HG02763 (cell line): ENCODE data around the gene L3MBTL4.

Experiments used
- ATAC-seq: cut with Tn5 transposase; IDR thresholded peaks from one replicate; pipeline ENCODE4 v1.9.1; 2021; ENCODE audit warnings: mild to moderate bottlenecking, moderate library complexity; ENCODE audit not compliant: unreplicated experiment

L3MBTL4 gene

DNA sequence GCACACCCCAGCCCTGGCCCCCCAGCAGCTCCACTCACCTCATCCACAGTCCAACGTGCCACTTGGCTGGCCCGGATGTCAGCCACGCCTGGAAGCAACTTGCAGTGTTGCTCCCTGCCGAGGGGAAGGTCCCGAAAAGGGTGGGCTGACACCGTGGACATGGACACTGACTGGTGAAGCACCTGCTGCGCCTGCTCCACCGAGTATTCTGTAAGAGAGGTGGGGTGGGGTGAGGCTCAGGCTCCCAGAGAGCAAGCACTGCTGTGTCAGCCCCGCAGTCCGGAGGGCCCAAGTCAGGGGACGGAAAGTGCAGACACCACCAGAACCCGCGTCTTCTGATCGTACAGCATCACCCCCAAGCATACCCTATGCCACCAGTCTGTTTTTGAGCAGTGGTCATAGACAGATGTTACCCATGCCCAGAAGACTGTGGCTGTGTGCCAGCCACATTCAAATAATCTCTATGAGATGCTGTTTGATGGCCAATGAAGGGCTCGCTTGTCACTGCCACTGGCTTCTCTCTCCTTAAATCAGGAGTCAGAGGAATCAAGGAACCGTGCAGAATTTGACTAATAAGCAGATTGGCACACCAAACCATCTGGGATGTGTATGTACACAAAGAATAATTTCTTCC lies 445.2 kb downstream of the L3MBTL4 start:
- no peak for ATAC-seq

DNA sequence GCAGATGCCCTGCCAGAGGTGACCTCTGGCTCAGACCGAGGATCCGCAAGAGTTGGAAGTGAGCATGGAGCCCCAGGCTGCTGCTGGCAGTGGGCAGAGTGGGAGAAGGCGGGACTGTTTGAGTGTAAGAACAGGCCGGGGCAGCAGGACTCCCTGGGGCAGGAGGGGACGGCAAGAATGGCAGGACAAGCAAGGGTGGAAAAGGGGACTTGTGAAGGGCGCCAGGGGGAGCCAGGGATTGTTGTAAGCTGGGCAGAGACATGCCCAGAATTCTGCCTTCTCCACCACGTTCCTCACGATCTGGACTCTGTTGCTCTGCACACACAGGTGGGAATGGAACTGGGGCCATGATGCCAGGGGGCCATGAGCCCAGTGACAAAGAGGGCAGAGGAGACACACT lies 447.0 kb downstream of the L3MBTL4 start:
- no peak for ATAC-seq

DNA sequence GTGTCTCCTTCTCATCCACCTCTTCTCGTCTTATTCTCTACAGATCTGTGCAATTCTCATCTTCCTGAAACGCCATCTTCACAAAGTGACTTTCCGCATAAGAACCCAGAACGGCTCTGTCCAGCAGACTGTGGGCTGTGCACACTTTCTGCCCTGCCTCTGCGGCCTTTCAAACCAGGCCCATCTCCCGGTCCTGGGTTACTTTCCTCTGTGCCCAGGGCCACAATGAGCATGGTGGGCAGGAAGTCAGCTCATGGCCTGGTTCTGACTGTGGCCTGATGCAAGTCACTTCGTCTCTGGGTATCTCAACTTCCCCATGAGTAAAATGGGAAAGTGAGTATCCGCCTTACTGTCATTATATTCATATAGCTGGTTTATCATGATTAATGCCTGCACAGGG lies 447.7 kb downstream of the L3MBTL4 start:
- no peak for ATAC-seq

DNA sequence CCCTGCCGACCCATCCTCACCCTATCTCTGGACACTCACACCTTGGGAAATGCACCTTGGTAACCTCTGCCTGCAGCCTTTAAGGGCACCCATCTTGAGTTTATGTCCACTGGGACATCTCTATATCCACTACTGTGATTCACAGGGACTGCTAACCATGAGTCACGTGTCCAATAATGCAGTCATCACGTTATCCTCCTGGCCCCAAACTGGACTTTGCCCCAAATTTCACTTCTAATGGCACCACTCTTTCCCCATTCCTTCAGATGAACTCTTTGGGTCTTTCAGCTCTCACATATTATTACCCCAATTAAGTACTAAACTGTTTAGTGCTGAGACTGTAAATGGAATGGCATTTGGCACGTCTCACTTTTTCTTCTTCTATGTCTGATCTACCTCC lies 448.2 kb downstream of the L3MBTL4 start:
- ATAC-seq, result no peak

DNA sequence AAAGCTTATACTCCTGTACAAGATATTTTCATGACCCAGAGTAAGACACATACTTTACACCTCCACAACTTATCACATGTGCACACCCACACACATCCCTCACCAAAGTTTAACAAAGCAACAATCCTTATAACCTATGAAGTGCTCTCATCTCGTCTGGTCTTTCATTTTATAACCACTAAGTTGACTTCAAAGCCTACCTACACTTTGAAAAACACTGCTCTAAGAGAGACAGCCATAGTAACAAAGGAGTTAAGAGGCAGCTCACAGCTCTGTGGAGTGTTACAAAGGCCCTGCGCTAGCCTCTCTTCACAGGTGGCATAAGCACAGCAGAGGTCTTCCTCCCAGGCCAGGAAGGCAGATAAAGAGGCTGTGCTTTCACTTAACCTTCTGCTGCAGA lies 449.7 kb downstream of the L3MBTL4 start:
- ATAC-seq, result no peak

DNA sequence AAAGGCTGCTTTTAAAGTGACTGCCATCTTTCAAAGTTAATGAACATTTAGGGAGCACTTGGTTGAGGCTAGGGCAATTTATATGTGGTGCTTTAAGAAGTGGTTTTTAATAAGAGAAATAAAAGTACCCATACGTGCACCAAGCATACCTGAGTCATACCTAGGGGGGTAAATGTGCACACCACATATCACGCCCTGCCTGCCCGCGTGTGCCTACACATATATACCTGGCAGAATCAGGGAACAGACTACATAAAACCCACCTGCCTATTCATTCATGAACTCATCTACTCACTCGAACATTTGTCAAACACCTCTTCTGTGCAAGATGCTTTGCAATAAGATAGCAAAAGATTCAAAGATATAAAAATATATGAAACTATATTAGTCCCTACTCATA lies 450.1 kb downstream of the L3MBTL4 start:
- no peak for ATAC-seq

DNA sequence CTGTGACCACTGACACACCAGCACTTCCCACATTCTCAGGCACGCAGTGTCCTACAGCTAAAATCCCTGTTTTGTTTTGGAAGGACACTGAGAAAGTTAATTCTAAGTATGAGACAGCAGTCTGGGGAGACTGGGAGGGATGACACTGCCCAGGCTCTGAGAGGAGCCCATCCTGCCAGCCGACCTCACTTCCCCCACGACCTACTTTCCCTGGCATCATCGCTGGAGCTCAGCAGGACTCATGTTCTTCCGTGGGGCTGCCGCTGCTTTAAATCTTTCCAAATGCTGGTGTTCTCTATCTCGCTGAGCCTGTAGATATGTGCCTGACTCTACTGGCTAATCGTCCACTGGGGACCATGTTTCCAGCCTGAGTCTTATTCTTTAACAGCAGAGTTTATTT lies 450.6 kb downstream of the L3MBTL4 start:
- ATAC-seq, result no peak

DNA sequence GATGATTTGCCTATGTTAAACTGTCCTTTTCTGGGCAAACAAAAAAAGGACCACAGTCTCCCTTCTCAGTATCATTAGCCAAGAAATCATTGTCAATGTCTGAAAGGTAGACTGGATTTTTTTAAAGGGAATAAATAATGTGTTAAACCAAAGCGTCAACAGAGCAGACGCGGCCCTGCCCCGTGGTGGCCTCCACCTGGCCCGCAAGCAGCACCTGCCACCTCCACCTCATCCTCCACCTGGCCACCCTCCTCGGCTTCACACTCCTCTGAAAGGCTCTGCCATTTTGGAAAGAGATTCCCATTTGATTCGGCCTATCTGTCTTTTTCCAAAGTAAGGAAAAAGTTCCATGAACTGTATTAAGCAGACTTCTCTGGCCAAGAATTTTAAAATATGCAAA lies 451.4 kb downstream of the L3MBTL4 start:
- no peak for ATAC-seq

DNA sequence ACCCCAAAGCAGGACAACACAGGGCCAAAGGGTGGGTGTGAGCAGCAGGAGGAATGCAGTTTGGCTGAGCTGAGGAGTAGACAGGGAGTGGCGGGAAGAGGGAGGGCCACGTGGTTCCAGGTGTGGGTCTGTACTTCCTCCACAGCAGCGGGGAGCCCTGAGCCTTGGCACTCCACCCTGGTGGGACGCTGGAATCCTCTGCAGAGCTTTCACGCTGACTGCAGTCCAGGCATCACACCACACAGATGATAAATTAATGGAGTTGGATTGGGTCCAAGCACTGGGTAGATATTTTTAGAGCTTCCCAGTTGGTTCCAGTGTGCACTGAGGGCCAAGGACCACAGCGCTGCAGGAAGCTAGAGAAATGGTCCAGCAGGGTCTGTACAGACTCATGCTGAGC lies 452.3 kb downstream of the L3MBTL4 start:
- no peak for ATAC-seq

DNA sequence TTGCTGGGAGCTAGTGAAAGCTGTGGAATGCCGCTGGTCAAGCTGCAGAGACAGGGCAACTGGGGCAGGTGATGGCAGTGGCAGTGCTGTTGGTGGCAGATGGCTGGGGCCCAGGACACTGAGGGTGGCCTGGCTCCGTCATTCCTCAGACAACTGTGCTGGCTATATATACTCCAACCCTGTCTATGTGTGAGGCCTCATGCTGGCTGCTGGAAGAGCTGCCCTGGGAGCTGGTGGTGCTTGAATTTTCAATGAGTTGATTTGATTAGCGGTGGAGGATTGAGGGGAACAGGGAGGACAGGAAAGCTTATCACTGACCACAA lies 452.9 kb downstream of the L3MBTL4 start:
- ATAC-seq, result no peak

DNA sequence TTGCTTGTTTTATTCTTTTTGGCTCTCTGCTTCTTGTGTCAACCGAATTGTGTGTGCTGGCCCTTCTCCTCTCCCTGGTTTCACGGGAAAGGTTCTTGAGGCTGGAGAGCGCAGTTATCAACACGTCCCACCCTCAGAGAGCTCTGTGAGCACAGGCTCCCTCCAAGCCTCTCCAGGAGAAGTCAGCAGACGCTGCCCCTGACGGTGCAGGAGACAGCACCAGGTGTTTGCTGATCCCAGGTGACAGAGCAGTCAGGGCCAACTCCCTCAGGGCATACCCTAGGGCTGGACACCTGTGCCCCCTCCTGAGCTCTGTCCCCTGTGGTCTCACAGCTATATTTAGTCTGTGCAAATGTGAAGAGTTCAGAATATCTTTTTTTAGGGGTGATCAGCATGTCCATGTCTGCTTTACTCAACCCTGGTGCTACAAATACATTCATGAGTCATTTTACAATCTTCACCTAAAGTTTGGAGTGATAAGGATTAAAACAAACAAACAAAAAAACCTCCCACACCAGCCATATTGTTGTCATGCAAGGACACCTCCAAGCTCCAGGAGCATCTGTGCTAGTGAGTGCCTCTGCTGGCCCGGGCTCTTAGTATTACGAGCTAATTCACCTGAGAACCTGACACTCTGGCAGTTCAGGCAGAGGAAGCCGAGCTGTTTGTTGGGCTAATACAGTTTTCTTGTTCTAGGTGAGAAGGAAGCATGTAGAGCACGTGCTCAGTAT lies 453.4 kb downstream of the L3MBTL4 start:
- ATAC-seq, result no peak

DNA sequence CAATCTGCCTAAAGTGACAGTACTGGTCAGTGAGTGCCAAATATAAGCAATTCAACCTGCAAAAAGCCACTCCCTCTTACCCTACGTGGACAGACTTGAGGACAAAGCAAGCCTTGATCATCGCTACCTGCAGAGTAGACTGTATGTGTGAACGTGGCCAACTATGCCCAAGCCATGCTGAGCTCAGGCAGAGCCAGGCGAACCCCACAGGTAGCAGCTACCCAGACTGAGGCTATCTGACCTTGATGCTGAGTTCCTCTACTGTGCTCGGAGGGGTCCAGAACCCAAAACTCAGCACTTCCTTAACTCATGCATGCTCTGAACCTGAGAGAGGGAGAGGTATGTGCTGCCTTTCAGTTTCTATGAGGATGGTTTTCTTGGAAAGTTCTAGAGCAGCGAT lies 455.9 kb downstream of the L3MBTL4 start:
- ATAC-seq, result no peak

DNA sequence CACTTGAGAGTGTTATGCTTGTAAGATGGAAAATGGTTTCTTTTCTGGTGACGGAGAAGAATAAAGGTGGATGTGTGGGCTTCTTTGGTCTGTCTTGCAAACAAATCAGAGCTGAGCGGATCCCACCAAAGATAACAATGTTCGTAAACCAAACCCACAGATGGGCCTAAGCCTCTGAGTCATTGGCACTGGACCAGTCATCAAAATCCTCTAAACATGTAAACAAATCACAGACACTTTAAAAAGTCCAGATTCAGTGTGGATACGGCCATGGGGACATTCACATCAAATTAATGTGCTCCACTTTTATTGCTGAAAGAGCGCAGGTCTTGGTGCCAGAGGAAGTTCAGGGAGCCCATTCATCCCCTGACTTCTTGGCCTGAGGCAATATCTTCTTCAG lies 458.9 kb downstream of the L3MBTL4 start:
- ATAC-seq, result no peak

DNA sequence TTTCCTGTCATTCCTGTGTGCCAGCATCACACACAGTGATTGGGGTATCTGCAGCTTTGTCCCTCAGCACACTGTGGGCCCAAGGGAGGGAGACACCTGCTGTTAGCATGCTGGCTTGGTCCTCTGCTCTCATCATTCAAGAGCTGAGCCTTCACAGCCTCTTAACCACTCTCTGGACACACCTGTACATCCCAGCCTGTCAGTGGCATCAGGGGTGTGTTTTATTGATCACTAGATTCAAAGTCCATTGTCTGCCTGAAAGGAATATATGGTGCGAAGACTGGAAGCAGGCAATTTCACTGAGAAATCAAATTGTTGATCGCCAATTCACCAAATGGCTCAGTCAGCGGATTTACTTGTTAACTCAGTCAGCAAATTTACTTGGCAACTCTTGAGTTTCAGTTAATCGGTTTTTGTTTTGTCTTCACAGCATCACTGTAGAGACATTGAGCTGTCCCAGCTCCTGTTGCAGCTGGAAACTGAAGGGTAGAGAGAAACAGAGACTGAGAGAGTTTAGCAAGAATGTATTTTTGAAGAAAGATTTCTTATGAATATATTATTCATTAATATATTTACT lies 463.1 kb downstream of the L3MBTL4 start:
- ATAC-seq, result no peak

DNA sequence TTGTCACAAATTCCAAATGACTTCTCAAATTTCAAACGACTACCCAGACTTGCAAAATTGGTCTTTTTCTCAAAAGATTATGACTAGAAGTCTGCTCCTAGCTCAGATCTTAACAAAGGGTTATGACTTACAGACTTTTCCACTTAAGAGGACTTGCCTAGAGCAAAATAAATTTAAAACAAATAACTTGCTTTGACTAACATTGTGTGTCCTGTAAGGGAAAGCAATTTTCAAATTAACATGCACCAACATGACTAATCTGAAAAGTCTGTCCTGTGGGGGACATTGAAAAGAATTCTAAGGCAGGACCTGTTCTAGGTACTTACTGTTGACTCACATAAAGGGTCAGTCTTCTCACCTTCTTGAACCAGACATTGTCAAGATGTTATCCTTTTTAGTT lies 465.9 kb downstream of the L3MBTL4 start:
- ATAC-seq, result no peak

DNA sequence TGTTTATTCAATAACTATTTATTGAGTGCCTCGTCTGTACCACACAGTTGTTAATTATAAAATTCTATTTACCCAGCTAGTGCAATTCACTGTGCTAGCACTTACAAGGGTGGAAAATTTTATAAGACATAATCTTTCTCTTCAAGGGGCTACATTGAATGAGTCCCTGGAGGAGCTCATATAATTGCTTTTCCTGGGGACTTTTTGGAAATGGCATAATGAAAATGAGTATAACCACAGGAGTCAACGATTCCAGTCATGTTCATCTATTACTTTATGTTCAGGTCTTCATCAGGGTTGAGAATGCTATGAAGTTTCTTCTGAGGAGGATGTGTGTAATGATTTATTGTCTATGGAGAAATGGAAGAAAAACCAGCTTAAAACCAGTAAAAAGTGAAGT lies 466.5 kb downstream of the L3MBTL4 start:
- no peak for ATAC-seq

DNA sequence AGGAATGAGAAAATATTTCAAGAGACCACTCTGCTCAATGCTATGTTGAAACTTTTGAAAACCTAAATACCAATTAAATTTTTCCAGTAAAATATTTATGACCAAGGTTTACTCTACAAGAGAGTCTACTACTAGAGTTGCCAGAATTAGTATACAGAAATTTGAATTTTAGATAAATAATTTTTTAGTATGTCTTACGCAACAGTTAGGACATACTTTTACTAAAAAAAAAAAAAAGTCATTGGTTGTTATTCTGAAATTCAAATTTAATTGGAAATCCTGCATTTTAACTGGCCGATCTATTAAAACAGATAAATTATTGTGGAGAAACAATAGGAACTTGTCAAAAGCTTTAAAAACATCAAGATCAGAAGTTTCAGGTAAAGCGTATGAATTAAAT lies 470.3 kb downstream of the L3MBTL4 start:
- no peak for ATAC-seq

DNA sequence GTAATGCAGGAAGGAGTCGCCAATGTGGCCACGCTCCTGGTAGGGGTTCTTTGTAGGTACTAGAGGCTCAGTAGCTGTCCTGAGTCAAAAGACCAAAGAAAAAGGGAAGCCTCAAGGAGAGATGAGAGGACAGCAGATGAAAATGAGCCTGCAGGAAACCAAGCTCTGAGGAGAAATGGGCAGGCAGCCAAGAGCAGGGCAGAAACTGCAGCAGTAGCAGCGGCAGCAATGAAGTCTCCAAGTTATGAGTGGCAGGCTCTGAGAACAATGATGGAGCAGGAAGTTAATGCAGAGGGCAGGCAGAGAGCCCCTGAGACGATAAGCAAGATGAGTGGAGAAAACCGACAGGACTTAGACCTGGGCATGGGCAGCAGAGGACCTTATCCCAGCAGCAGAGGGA lies 471.2 kb downstream of the L3MBTL4 start:
- ATAC-seq, result no peak

DNA sequence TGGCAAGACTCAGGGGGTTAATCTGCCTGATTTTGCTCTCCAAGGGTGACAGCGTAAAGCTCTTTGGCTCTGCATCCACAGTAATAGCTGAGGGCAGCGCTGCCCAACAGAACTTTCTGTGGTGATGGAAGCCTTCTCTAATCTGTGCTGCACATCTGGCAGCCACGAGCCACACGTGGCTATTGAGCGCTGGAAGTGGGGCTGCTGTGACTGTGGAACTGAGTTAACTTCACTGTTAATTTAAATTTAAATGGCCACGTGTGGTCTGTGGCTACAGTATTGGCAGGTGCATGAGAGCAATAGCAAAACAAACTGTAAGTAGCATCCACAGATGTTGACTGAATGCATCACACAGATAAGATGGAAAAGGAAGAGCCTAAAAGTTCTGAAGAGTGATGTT lies 472.1 kb downstream of the L3MBTL4 start:
- no peak for ATAC-seq

DNA sequence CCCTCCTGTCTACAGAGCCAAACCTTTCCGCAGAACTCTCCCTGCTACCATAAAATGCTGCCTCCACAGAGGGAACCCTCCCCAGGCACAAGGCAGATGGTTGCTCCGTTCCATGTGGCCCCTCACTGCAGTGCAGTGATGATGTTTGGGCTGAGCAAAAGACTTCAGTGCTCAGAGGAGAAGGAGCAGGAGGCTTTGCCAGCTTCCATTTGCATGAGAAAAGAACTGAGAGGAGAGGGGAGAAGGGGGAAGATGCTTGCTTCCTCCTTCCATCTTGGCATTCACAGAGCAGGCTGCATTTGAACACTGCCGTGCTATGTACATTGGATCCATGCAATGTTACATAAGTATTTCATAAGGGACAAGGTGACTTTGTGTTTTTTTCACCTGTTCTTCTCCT lies 472.8 kb downstream of the L3MBTL4 start:
- ATAC-seq, result no peak

DNA sequence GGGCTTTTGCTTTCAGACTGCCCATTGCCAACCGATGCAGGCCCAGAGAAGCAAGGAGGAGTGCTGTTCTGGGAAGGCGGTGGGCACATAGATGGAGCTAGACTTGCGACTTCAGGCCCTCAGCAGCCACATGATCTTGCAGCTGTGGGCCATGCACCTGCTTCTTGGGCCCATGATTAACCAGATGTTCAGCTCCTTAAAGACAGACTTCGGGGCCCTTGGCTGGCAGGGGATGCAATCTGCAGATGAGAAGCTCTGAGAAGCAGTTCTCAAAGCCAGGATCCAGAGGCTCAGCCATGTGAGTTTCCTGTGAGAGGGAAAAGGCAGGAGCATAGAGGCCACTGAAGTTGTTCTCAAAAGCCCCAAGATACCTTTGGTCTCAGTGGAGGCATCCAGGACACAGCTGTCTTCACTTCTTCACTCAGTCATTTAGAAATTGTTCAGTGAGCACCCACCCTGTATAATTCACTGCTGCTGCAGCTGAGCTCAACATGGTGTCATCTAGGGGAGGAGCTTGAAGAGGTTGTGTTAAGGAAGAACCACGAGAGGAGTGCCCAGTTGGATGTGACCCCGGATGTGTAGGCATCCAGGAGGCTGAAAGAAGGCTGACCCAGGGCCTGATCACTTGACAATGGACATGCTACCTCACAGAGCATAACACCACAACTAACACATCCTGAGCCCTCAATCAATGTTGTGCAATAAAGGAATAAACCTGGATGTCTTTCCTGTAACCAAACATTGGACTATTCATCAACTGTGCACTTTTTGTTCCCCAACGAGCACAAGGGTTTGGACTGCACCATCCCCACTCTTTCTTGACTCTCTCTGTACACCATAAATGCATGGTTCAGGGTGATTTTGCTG lies 474.7 kb downstream of the L3MBTL4 start:
- ATAC-seq, result no peak

DNA sequence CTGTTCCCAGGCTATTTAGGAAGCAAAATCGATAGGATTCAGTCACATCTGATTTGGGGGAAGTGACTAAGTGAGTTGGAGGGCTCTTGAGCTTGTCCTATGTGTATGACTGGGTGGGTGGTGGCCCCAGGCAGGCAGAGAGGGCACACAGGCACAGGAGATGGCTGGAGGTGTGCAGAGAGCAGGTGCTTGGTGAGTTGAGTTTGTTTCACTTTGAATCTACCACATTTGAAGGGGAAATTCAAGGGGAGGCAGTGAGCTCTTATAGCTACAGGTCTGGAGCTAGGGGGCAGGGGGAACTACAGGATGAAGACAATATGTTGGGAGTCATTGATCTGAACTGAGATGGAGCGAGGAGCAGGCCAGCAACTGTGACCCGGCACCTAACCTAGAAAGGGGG lies 476.9 kb downstream of the L3MBTL4 start:
- no peak for ATAC-seq
